GM12892 (cell line): ENCODE data around the gene OR2G6.
"Not testable (repeated sequence)": the region's sequence is repeated elsewhere in the genome, so short reads cannot be mapped to it uniquely, and the experiment has no call there.

Source experiments
- POLR2A ChIP-seq: IDR thresholded peaks from 2 replicates; pipeline ENCODE4 v1.6.1; 2011; ENCODE audit warnings: low read depth, low read length, control low read depth
- POLR2AphosphoS5 ChIP-seq: IDR thresholded peaks from 2 replicates; pipeline ENCODE4 v1.6.1; 2011; ENCODE audit warnings: low read depth, low read length, control low read depth
- TAF1 ChIP-seq: IDR thresholded peaks from 2 replicates; pipeline ENCODE4 v1.6.1; 2011; ENCODE audit warnings: low read depth, mild to moderate bottlenecking, control low read depth, low read length, borderline replicate concordance

DNA sequence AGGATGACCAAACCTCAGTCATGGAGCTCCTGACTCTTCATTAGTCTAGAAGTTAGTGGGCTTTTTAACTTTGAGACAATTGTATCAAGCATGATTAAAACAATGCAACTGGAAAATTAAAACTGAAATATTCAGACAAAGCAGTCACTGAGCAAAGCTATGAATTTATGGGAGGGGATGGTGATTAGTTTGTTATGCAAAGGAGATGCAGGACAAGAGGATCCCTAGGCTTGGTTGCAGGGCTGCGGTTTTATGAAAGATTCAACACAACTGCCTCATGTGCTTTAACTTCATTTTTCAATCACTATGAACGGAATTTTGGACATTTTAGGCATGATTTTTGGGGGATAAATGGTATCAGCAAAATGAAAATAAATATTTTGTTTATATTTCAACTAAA, 35.8 kb upstream of the OR2G6 start:
- TF ChIP-seq TAF1, POLR2A, POLR2AphosphoS5: not testable (repeated sequence)
